Stimulated activated CD4-positive, alpha-beta T cell treated with anti-CD3 and anti-CD28 coated beads, Interleukin-12 subunit alpha, Interleukin-12 subunit beta, amount 100 ng/mL, for 48 hours (primary cell): Measurements from ENCODE around the gene ECHDC1.
"Not testable (repeated sequence)": the region's sequence is repeated elsewhere in the genome, so short reads cannot be mapped to it uniquely, and the experiment has no call there.

ENCODE experiments used
- DNase-seq, 3 donors: peaks; one replicate each; pipeline ENCODE4 v3.0.0-alpha.2; 2020; ENCODE audit warnings: low read depth in 2 of 3, low spot score in 1 of 3

Gene ECHDC1

GRCh38 chr6:127342946-127343808 lies at the start of gene ECHDC1:
Gene ECHDC1, minus strand, starts transcription at chr6:127343609. Its CDS starts 12,581 bp downstream, at chr6:127331028.
- peak; percentile 60 to 69 (median 69) for DNase-seq

- no peak for DNase-seq
Measured at GRCh38 chr6:127392301-127392700, 48.9 kb upstream of the ECHDC1 start.

GRCh38 chr6:127391094-127391953 lies 47.9 kb upstream of the ECHDC1 start:
- DNase-seq: no peak

- DNase-seq: no peak
Measured at GRCh38 chr6:127389706-127390105, 46.3 kb upstream of the ECHDC1 start.

GRCh38 chr6:127385668-127386430 lies 42.4 kb upstream of the ECHDC1 start:
- no peak for DNase-seq

GRCh38 chr6:127384848-127385247 lies 41.4 kb upstream of the ECHDC1 start:
- DNase-seq: not testable (repeated sequence)

- no peak for DNase-seq
Measured at GRCh38 chr6:127383988-127384387, 40.6 kb upstream of the ECHDC1 start.

GRCh38 chr6:127382413-127382812 lies 39.0 kb upstream of the ECHDC1 start:
- no peak for DNase-seq

- no peak for DNase-seq
Measured at GRCh38 chr6:127381384-127381783, 38.0 kb upstream of the ECHDC1 start.

- DNase-seq: no peak
Measured at GRCh38 chr6:127376685-127377084, 33.3 kb upstream of the ECHDC1 start.

GRCh38 chr6:127367023-127367375 lies 23.6 kb upstream of the ECHDC1 start:
- no peak for DNase-seq

GRCh38 chr6:127366282-127367022 lies 23.0 kb upstream of the ECHDC1 start:
- no peak for DNase-seq

- DNase-seq: no peak
Measured at GRCh38 chr6:127365874-127366273, 22.5 kb upstream of the ECHDC1 start.

- DNase-seq: no peak
Measured at GRCh38 chr6:127352524-127352923, 9.1 kb upstream of the ECHDC1 start.

- DNase-seq: no peak
Measured at GRCh38 chr6:127349980-127350379, 6.6 kb upstream of the ECHDC1 start.

GRCh38 chr6:127348028-127348661 lies 4.7 kb upstream of the ECHDC1 start:
- DNase-seq: no peak

GRCh38 chr6:127347178-127347577 lies 3.8 kb upstream of the ECHDC1 start:
- no peak for DNase-seq

GRCh38 chr6:127345521-127345920 lies 2.1 kb upstream of the ECHDC1 start:
- DNase-seq: no peak

- peak in 1 of 3 donors; percentile 1 for DNase-seq
Measured at GRCh38 chr6:127343809-127344659, 625 bp upstream of the ECHDC1 start.
